Measurements from ENCODE around the gene ADCY7. TPM values are rescaled to one million over a fixed set of nuclear protein-coding genes. Genes with fewer than 3 reads are reported as not detected.

ADCY7 gene
- total RNA-seq, 1 experiment from 2014 or later: 34.2 TPM

GRCh38 chr16:50251375-50252081, 14.8 kb upstream of the ADCY7 start:
- Histone ChIP-seq H3K27ac (ENCODE audit: low read depth, low read length) (no peak overlapping the region), H3K36me3 (ENCODE audit: control insufficient read depth in 1 of 2, insufficient read depth in 2 of 2, low read length in 2 of 2) (no peaks in the 10 kb centered on the region), H3K4me3 (replicated peaks in 1 of 2; ENCODE audit: low read depth in 1 of 2, low read length in 2 of 2) (no peak overlapping the region), H2AFZ (ENCODE audit: low read depth, low read length, poor library complexity, severe bottlenecking) (no peak overlapping the region), H3K4me2 (ENCODE audit: low read length) (no peak overlapping the region), H3K9me2 (ENCODE audit: insufficient read depth) (no peaks in the 10 kb centered on the region), H4K20me1 (ENCODE audit: insufficient read depth) (no peaks in the 10 kb centered on the region), H3K9me3 (ENCODE audit: control insufficient read depth in 1 of 2, insufficient read depth in 1 of 2, low read depth in 1 of 2, low read length in 2 of 2) (no peaks in the 10 kb centered on the region), H3K79me2 (ENCODE audit: insufficient read depth, low read length) (no peaks in the 10 kb centered on the region), H3K27me3 (ENCODE audit: insufficient read depth, low read length) (no peaks in the 10 kb centered on the region), H3K9ac (ENCODE audit: low read length) (no peak overlapping the region), H3K4me1 (ENCODE audit: control insufficient read depth in 1 of 2, insufficient read depth in 2 of 2, low read length in 2 of 2) (peaks cover 2 to 10% of the 10 kb centered on the region in 2 experiments; a peak in 2 of 4 replicates)
- BruUV-seq (replicated peaks): no TSS peak
- DNase-seq (ENCODE audit: low read depth, low spot score) (no peak), ATAC-seq (peak; percentile 60)
- ChIA-PET POLR2A (interaction anchor here (0.7 kb wide), 1 partner anchor 19 kb away, joined by 3 read pairs; no protein-coding TSS in a partner anchor), RAD21 (ENCODE audit: low non-redundant PET in 1 of 2, low total read pairs in 2 of 2, uncharacterized antibody in 2 of 2, unreplicated experiment in 2 of 2) (no interaction called here), CTCF (no interaction called here)
- TF ChIP-seq CBX3 (IDR thresholded peaks at IDR 0.05; ENCODE audit: low read depth) (no peak), POLR2AphosphoS5 (IDR thresholded peaks at IDR 0.05; ENCODE audit: low read depth, low read length) (no peak), TCF7L2 (IDR thresholded peaks at IDR 0.05; ENCODE audit: borderline replicate concordance, extremely low read depth, insufficient read depth, insufficient read length) (no peak), SIN3A (IDR thresholded peaks at IDR 0.05; ENCODE audit: low read depth) (no peak), SP1 (IDR thresholded peaks at IDR 0.05; ENCODE audit: low read depth) (no peak), ZNF274 (IDR thresholded peaks at IDR 0.05; ENCODE audit: low read depth, low read length) (no peak), POLR2A (IDR thresholded peaks at IDR 0.05; ENCODE audit: borderline replicate concordance, extremely low read depth, insufficient read depth, insufficient read length) (no peak), REST (IDR thresholded peaks at IDR 0.05; ENCODE audit: low read depth) (no peak), ELF1 (IDR thresholded peaks at IDR 0.05; ENCODE audit: borderline replicate concordance, low read depth) (no peak), RAD21 (IDR thresholded peaks at IDR 0.05; ENCODE audit: low read depth) (no peak)
- intact Hi-C loops (cut with micrococcal nuclease): no loop called here
